OCI-LY1 (cell line): Measurements from ENCODE around the gene PHYHD1.

Source experiments
- CTCF ChIP-seq: fragments of 200-600 bp; sonication (generic), shearing (Covaris generic); IDR thresholded peaks from 2 replicates; pipeline ENCODE4 v1.5.1; 2017; ENCODE audit warnings: mild to moderate bottlenecking, antibody characterized with exemption, low read length, moderate library complexity, mixed read lengths
- EZH2 ChIP-seq: fragments of 200-600 bp; sonication (generic), shearing (Covaris generic); IDR thresholded peaks from 2 replicates; pipeline ENCODE4 v1.8.0; 2017; ENCODE audit warnings: borderline replicate concordance, mixed run types, mild to moderate bottlenecking, antibody characterized with exemption, low read length, moderate library complexity, mixed read lengths

GRCh38 chr9:128987805-128988204, 67.0 kb downstream of the PHYHD1 start:
- TF ChIP-seq CTCF (no peak), EZH2 (no peak)
